WERI-Rb-1 (cell line): ENCODE measurements around the gene HACD2.

ENCODE experiments used
- DNase-seq: peaks from one replicate; pipeline ENCODE4 v3.0.0-alpha.2; 2020
- H3K27ac ChIP-seq: fragments of 250-450 bp; sonication (Bioruptor Pico); 2 replicates; pipeline ENCODE4 v1.5.1; 2020; ENCODE audit warnings: mild to moderate bottlenecking, moderate library complexity
- H3K27me3 ChIP-seq: fragments of 250-450 bp; sonication (Bioruptor Pico); 2 replicates; pipeline ENCODE4 v1.5.1; 2021; ENCODE audit warnings: mild to moderate bottlenecking, low read depth, moderate library complexity; ENCODE audit not compliant: insufficient read depth, severe bottlenecking
- H3K36me3 ChIP-seq: fragments of 250-450 bp; sonication (Bioruptor Pico); 2 replicates; pipeline ENCODE4 v1.5.1; 2020; ENCODE audit warnings: mild to moderate bottlenecking, moderate library complexity
- H3K4me3 ChIP-seq: 2 replicates; pipeline ENCODE4 v1.5.1; 2011; ENCODE audit warnings: low read depth, mild to moderate bottlenecking, control low read depth, low read length
- H3K9me3 ChIP-seq: fragments of 250-450 bp; sonication (Bioruptor Pico); 2 replicates; pipeline ENCODE4 v1.5.1; 2021; ENCODE audit warnings: mild to moderate bottlenecking, moderate library complexity; ENCODE audit not compliant: severe bottlenecking
- TF ChIP-seq, protein P1 (sequence below): IDR thresholded peaks from 2 replicates; pipeline ENCODE4 v1.5.1; 2011; ENCODE audit warnings: low read depth, mild to moderate bottlenecking, control low read depth, inconsistent platforms, low read length

HACD2 gene

DNA sequence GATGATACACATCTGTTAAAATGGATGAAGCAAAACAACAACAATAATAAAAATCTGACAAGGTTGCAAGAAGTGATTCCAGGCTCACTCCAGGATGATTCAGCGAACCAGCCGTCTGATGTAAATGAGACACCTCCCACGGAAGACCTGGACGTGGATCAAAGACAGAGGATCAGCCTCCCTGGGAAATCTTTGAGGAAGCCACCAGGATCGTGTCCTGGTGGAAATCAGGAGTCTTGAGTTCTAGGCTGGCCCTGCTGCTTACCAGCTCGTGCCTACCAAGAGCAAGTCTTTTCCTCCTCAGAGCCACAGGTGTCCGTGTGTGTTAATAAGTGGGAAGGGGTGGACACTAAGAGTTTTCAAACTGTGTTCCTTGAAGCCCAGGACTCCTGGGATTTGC is 120.6 kb downstream of the HACD2 start:
- TF ChIP-seq, protein P1, sequence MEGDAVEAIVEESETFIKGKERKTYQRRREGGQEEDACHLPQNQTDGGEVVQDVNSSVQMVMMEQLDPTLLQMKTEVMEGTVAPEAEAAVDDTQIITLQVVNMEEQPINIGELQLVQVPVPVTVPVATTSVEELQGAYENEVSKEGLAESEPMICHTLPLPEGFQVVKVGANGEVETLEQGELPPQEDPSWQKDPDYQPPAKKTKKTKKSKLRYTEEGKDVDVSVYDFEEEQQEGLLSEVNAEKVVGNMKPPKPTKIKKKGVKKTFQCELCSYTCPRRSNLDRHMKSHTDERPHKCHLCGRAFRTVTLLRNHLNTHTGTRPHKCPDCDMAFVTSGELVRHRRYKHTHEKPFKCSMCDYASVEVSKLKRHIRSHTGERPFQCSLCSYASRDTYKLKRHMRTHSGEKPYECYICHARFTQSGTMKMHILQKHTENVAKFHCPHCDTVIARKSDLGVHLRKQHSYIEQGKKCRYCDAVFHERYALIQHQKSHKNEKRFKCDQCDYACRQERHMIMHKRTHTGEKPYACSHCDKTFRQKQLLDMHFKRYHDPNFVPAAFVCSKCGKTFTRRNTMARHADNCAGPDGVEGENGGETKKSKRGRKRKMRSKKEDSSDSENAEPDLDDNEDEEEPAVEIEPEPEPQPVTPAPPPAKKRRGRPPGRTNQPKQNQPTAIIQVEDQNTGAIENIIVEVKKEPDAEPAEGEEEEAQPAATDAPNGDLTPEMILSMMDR, result no peak
- no peak overlapping the region for H3K4me3 ChIP-seq
- H3K36me3 ChIP-seq, result no peaks in the 10 kb centered on the region
- no peak overlapping the region for H3K27ac ChIP-seq
- DNase-seq, result no peak
- no peaks in the 10 kb centered on the region for H3K27me3 ChIP-seq
- H3K9me3 ChIP-seq, result no peaks in the 10 kb centered on the region

GRCh38 chr3:123459862-123460261 is 125.0 kb downstream of the HACD2 start:
- H3K27me3 ChIP-seq, result no peaks in the 10 kb centered on the region

DNA sequence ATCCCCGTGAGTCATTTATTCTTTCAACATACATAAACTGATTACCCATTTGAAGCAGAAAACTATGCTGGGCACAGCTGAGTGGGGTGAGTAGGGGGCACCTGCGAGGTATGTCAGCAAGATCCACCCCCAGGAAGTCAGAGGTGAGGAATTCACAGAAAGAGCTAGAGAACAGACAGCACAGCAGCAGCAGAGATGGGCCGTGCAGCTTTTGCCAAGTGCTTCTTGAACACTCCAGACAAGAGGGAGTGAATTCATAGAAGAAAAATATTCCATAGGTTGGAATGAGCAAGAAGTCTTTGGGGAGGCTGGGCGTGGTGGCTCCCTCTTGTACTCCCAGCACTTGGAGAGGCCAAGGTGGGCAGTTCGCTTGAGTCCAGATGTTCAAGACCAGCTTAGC is 126.6 kb downstream of the HACD2 start:
- DNase-seq, result no peak
- TF ChIP-seq, protein P1, result no peak
- Histone ChIP-seq H3K9me3 (no peaks in the 10 kb centered on the region), H3K27ac (no peak overlapping the region), H3K27me3 (no peaks in the 10 kb centered on the region), H3K4me3 (no peak overlapping the region), H3K36me3 (no peaks in the 10 kb centered on the region)

More at GRCh38 chr3:123459862-123460261, 125.0 kb downstream of the HACD2 start:
- Histone ChIP-seq H3K4me3 (peak overlapping the region; percentile 1; the same call in 1 of the 2 replicates), H3K27ac (peak overlapping the region; percentile 69), H3K36me3 (no peaks in the 10 kb centered on the region), H3K9me3 (no peaks in the 10 kb centered on the region)
- DNase-seq, result peak; percentile 69
- TF ChIP-seq, protein P1, result no peak

GRCh38 chr3:123457841-123458240 is 127.0 kb downstream of the HACD2 start:
- H3K27ac ChIP-seq, result no peak overlapping the region
- no peak overlapping the region for H3K4me3 ChIP-seq
- no peaks in the 10 kb centered on the region for H3K36me3 ChIP-seq
- no peaks in the 10 kb centered on the region for H3K27me3 ChIP-seq
- no peak for DNase-seq
- H3K9me3 ChIP-seq, result no peaks in the 10 kb centered on the region
- TF ChIP-seq, protein P1, result no peak

- no peak for DNase-seq
- no peak overlapping the region for H3K4me3 ChIP-seq
- no peaks in the 10 kb centered on the region for H3K9me3 ChIP-seq
- no peaks in the 10 kb centered on the region for H3K27me3 ChIP-seq
- TF ChIP-seq, protein P1, result no peak
- H3K27ac ChIP-seq, result no peak overlapping the region
- H3K36me3 ChIP-seq, result no peaks in the 10 kb centered on the region
Observed at GRCh38 chr3:123453675-123454074, 131.2 kb downstream of the HACD2 start.

DNA sequence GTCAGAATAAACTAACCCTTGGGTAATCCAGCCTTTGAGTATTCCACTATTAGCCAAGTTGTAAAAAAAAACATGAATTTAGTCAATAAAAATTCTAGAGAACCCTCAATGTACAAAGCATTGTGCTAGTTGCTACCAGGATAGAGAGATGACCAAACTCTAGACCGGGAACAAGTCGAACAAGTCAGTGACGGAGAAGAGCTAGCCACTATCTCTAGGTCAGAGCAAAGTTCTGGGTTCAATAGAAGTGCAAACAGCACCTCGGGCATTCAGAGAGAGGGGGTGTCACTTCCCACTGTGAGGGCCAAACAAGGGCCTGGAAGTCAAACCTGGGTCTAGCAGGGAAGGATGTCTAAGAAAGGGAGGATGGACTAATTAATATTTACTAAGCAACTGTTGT is 133.7 kb downstream of the HACD2 start:
- H3K4me3 ChIP-seq, result no peak overlapping the region
- no peaks in the 10 kb centered on the region for H3K36me3 ChIP-seq
- no peak for DNase-seq
- no peak overlapping the region for H3K27ac ChIP-seq
- H3K27me3 ChIP-seq, result peaks cover 4% of the 10 kb centered on the region
- H3K9me3 ChIP-seq, result no peaks in the 10 kb centered on the region
- TF ChIP-seq, protein P1, result no peak
